Karpas-422 (cell line): Measurements from ENCODE around the gene SIRPB1. TPM values are rescaled to one million over a fixed set of nuclear protein-coding genes. Genes with fewer than 3 reads are reported as not detected.
"Not testable (repeated sequence)": the region's sequence is repeated elsewhere in the genome, so short reads cannot be mapped to it uniquely, and the experiment has no call there.

Experiments
- DNase-seq: peaks from one replicate; pipeline ENCODE4 v3.0.0-alpha.2; 2015
- H2AFZ ChIP-seq: fragments of 200-600 bp; sonication (generic); 2 replicates; pipeline ENCODE4 v1.6.1; 2014; ENCODE audit warnings: antibody characterized with exemption, low read length, mixed read lengths
- H3K27ac ChIP-seq: fragments of 200-600 bp; sonication (generic); 2 replicates; pipeline ENCODE4 v1.5.1; 2014; ENCODE audit warnings: mild to moderate bottlenecking, low read length, moderate library complexity
- H3K27me3 ChIP-seq: fragments of 200-600 bp; sonication (generic); 2 replicates; pipeline ENCODE4 v1.6.1; 2014; ENCODE audit warnings: low read length, mixed read lengths
- H3K36me3 ChIP-seq: fragments of 200-600 bp; sonication (generic); 2 replicates; pipeline ENCODE4 v1.6.1; 2014; ENCODE audit warnings: low read length, mixed read lengths; ENCODE audit not compliant: insufficient read depth
- H3K4me1 ChIP-seq: fragments of 200-600 bp; sonication (generic); 2 replicates; pipeline ENCODE4 v1.6.1; 2014; ENCODE audit warnings: mild to moderate bottlenecking, low read length, mixed read lengths
- H3K4me2 ChIP-seq: fragments of 200-600 bp; sonication (generic); 2 replicates; pipeline ENCODE4 v1.6.1; 2014; ENCODE audit warnings: low read length, low read depth, mild to moderate bottlenecking; ENCODE audit not compliant: poor library complexity, severe bottlenecking
- H3K4me3 ChIP-seq: fragments of 200-600 bp; sonication (generic); 2 replicates; pipeline ENCODE4 v1.5.1; 2014; ENCODE audit warnings: mild to moderate bottlenecking, antibody characterized with exemption, low read length, mixed read lengths
- H3K79me2 ChIP-seq: fragments of 200-600 bp; sonication (generic); 2 replicates; pipeline ENCODE4 v1.6.1; 2014; ENCODE audit warnings: mild to moderate bottlenecking, low read length, mixed read lengths
- H3K9ac ChIP-seq: fragments of 200-600 bp; sonication (generic); 2 replicates; pipeline ENCODE4 v1.6.0; 2014; ENCODE audit warnings: low read length
- H3K9me2 ChIP-seq: fragments of 200-600 bp; sonication (generic), shearing (Covaris generic); replicated peaks from 2 replicates; pipeline ENCODE4 v1.6.0; 2014; ENCODE audit warnings: mild to moderate bottlenecking, low read length, moderate library complexity; ENCODE audit not compliant: insufficient read depth
- H3K9me3 ChIP-seq: fragments of 300-700, 200-600 bp; sonication (generic); 2 replicates; pipeline ENCODE4 v1.6.1; 2014; ENCODE audit warnings: low read length, mixed read lengths
- H4K20me1 ChIP-seq: fragments of 200-600 bp; sonication (generic); 2 replicates; pipeline ENCODE4 v1.6.1; 2014; ENCODE audit warnings: mild to moderate bottlenecking, antibody characterized with exemption, low read length, low read depth; ENCODE audit not compliant: insufficient read depth
- total RNA-seq: library from RNA; depleted of rRNA; stranded (reverse); fragments of >200 nt; shearing (Covaris generic); gene quantifications from 2 replicates; pipeline ENCODE4 v1.2.3, GENCODE V29; 2014; ENCODE audit warnings: low replicate concordance

SIRPB1 gene
- total RNA-seq, 1 experiment from 2014 or later = 0.45 TPM

DNA sequence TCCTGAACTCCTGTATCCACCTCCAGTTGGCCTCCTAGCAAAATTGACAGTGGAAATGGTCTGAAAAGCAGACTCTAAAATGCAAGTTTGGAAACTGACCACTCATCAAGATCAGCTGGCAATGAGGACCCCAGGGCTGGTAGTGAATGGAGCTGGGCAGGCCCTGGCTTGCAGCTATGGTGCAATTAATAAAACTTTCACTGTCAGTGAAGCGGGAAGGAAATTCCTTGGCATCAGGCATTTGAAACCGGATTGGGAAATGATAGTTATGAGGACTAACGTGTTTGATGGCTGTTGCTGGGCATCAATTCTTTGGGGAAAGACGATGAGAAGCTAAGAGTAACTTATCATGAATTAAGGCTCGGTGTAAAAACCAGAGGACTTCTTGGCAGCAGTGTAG is 19.1 kb downstream of the SIRPB1 start:
- no peak for DNase-seq
- Histone ChIP-seq H3K4me3 (no peak overlapping the region), H2AFZ (no peak overlapping the region), H3K4me1 (no peaks in the 10 kb centered on the region), H3K9me2 (no peaks in the 10 kb centered on the region), H3K36me3 (no peaks in the 10 kb centered on the region), H4K20me1 (no peaks in the 10 kb centered on the region), H3K9me3 (no peaks in the 10 kb centered on the region), H3K27ac (no peak overlapping the region), H3K27me3 (no peaks in the 10 kb centered on the region), H3K4me2 (no peak overlapping the region), H3K9ac (no peak overlapping the region), H3K79me2 (no peaks in the 10 kb centered on the region)

DNA sequence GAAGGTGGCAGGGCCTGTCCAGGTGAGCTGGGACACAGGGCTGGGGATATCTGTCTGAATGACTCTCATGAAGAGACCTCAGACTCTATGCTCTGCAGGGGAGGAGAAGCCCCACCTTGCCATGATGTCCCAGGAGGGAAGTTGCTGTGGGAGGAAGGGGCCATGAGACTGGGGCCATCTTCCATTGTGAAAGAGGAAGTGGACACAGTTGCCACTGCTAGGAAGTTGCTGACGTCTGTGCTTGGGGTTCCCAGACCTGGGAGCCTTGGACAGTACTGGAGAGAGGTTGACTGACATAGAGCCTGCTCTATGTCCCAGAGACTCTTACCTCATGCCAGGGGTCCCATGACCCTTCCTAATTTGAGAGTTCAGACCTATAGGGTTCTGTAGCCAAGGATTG is 24.5 kb downstream of the SIRPB1 start:
- Histone ChIP-seq H4K20me1 (no peaks in the 10 kb centered on the region), H3K9me3 (no peaks in the 10 kb centered on the region), H3K9ac (no peak overlapping the region), H3K79me2 (no peaks in the 10 kb centered on the region), H3K4me3 (no peak overlapping the region), H3K27me3 (no peaks in the 10 kb centered on the region), H2AFZ (no peak overlapping the region), H3K27ac (no peak overlapping the region), H3K9me2 (no peaks in the 10 kb centered on the region), H3K4me1 (no peaks in the 10 kb centered on the region), H3K4me2 (no peak overlapping the region), H3K36me3 (no peaks in the 10 kb centered on the region)
- DNase-seq = no peak

DNA sequence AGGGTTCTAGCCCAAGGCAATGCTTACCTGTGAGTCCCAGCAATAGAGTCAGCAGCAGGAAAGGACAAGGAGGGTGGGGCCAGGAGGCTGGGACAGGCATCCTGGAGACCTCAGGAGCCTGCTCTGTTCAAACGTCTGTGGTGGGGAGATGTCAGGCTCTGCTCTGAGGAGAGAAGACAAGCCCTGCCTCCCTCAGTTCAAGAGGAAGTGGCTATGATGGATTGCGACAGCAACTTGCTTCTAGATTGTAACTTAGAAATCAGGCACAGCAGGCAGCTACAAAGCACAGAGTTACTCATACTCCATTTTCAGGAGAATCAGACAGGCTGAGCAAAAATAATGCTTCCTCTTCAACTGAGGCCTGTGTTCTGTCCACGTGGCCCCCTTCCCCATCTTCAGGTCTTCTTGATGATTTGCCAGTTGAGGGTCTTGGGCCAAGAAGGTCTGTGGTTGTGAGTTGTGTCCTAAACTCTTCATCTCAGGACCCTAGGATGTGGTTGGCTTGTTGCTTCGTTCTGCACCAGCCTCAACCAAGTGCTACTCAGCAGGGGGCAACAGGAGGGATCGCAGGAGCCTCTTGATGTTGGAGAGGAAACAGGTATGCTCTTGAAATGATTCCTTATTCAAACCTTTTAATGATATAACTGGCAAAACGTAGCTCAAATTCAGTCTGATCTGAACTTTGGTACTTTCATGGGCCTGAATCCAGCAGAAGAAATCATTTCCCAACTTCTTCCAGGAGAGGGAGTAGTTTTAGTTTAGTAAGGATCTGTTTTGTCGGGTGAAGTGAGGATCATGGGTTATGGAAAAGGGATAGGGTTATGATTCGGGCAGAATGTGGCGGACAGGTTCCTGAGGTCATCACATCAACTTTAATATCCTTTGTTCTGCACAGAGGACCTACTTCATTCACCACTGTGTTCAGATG is 31.0 kb downstream of the SIRPB1 start:
- Histone ChIP-seq H3K4me2 (no peak overlapping the region), H3K36me3 (no peaks in the 10 kb centered on the region), H3K9ac (no peak overlapping the region), H3K4me1 (no peaks in the 10 kb centered on the region), H3K4me3 (no peak overlapping the region), H3K27me3 (no peaks in the 10 kb centered on the region), H4K20me1 (no peaks in the 10 kb centered on the region), H3K9me3 (no peaks in the 10 kb centered on the region), H3K27ac (no peak overlapping the region), H2AFZ (no peak overlapping the region), H3K79me2 (no peaks in the 10 kb centered on the region), H3K9me2 (no peaks in the 10 kb centered on the region)
- no peak for DNase-seq

DNA sequence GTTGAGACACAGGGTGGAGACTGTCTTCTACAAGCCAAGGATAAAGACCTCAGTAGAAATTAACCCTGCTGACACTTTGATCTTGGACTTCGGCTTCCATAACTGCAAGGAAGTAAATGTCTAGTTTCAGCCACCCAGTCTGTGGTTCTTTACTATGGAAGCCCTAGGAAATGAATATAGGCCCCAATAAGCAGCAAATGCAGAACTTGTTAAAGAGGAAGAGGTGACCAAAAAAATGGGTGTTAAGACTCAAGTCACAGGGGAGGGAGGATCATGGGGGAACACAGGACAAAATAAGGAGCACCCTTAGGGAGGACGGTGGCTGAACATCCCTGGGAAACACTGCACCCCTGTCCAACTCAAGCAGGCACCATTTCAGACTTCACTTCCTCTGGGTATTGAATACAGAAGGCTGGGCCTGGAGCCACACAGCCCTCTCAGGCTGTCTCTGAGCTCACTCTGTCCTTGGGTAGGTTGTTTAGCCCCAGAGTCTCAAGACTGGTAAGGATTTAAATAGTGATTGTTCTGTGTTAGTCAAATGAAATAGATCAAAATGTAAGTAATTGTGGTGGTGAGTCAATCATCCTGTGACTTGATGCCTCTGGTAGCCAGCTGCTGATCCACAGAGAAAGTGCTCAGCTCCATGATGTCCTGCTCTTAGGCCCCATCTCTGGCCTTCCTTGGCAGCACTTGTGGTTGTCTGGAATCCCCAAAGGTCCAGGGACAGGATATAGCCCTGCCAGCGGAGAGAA is 31.9 kb downstream of the SIRPB1 start:
- Histone ChIP-seq H3K36me3 (no peaks in the 10 kb centered on the region), H3K9me3 (no peaks in the 10 kb centered on the region), H4K20me1 (no peaks in the 10 kb centered on the region), H3K79me2 (no peaks in the 10 kb centered on the region), H3K4me2 (no peak overlapping the region), H3K27me3 (no peaks in the 10 kb centered on the region), H3K9me2 (no peaks in the 10 kb centered on the region), H3K9ac (no peak overlapping the region), H3K4me3 (no peak overlapping the region), H3K27ac (no peak overlapping the region), H3K4me1 (no peaks in the 10 kb centered on the region), H2AFZ (no peak overlapping the region)
- DNase-seq = no peak

DNA sequence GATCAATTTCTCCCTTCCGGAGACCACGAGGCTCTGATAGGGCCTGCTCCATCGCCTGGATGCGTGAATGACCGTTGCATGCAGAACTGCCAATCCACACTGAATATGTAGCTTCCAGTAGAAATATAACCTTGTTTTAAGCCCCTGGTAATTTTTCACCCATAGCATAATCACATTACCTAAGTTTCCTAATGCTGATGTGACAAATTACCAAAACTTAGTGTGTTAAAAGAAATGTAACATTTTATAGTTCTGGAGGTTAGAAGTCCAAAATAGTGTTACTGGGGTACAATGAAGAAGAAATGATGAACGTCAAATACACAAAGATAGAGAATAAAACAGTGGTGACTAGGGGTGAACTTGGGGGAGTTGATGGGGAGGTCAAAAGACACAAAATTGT is 40.3 kb downstream of the SIRPB1 start:
- DNase-seq = no peak
- no peaks in the 10 kb centered on the region for H4K20me1 ChIP-seq
- no peaks in the 10 kb centered on the region for H3K4me1 ChIP-seq
- H3K27me3 ChIP-seq = no peaks in the 10 kb centered on the region
- no peaks in the 10 kb centered on the region for H3K9me3 ChIP-seq
- H3K36me3 ChIP-seq = no peaks in the 10 kb centered on the region
- no peak overlapping the region for H3K27ac ChIP-seq
- no peaks in the 10 kb centered on the region for H3K9me2 ChIP-seq
- no peak overlapping the region for H3K4me3 ChIP-seq
- no peak overlapping the region for H2AFZ ChIP-seq
- no peak overlapping the region for H3K4me2 ChIP-seq
- H3K9ac ChIP-seq = no peak overlapping the region
- H3K79me2 ChIP-seq = no peaks in the 10 kb centered on the region

DNA sequence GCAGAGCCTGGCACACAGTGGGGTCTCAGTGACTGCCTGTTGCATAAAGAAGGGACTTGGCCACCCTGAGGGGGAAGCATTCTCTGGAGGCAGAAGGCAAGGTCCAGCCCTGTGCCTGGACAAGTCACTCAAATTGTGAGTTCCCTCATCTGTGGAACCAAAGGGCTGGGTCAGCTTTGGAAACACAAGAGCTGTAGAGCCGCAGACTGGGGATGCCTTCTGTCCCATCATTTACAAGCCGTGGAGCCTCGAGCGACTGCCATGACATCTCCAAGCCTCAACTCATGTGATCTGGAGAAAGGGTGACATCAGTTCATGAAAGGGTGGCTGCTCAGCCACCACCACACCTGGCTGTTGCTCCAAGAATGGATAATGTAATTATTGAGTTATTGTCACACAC is 41.9 kb downstream of the SIRPB1 start:
- no peaks in the 10 kb centered on the region for H3K27me3 ChIP-seq
- no peaks in the 10 kb centered on the region for H3K9me3 ChIP-seq
- DNase-seq = no peak
- no peak overlapping the region for H3K4me2 ChIP-seq
- no peak overlapping the region for H2AFZ ChIP-seq
- H3K4me3 ChIP-seq = no peak overlapping the region
- H3K9me2 ChIP-seq = no peaks in the 10 kb centered on the region
- no peak overlapping the region for H3K27ac ChIP-seq
- no peaks in the 10 kb centered on the region for H4K20me1 ChIP-seq
- H3K79me2 ChIP-seq = no peaks in the 10 kb centered on the region
- no peaks in the 10 kb centered on the region for H3K36me3 ChIP-seq
- no peaks in the 10 kb centered on the region for H3K4me1 ChIP-seq
- no peak overlapping the region for H3K9ac ChIP-seq

DNA sequence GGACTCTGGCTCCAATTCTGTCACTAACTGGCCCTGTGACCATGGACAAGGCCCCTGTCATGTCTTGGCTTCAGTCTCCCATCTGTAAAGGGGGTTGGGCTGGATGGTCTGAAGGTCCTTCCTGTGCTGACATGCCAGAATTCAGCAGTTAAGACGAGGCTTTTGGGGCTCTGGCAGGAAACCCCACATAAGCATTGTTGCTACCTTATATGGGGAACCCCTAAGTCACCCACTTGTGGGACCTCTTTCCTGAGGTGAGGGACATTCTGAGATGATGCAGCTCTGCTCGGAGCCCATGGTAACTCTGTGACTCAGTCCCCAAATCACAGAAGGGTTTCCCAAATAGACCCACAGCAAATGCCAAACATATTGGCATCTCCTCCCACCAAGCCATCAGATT is 42.5 kb downstream of the SIRPB1 start:
- not testable (repeated sequence) for H3K9me3 ChIP-seq, H3K9me2 ChIP-seq, DNase-seq, H3K9ac ChIP-seq, H2AFZ ChIP-seq, H3K27me3 ChIP-seq, H4K20me1 ChIP-seq, H3K27ac ChIP-seq, H3K4me1 ChIP-seq, H3K4me2 ChIP-seq, H3K4me3 ChIP-seq, H3K36me3 ChIP-seq, H3K79me2 ChIP-seq

DNA sequence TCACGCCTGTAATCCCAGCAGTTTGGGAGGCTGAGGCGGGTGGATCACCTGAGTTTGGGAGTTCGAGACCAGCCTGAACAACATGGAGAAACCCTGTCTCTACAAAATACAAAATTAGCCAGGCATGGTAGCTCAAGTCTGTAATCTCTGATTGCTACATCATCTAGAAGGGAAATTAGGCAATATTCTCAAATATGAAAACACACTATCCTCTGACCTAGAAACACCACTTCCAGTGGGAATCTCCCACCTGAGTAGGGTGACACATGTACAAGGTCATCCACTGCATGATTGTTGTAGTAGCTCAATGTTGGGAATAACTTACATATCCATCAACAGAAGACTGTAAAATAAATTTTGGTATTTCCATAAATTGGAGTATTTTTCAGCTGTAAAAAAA is 43.2 kb downstream of the SIRPB1 start:
- Histone ChIP-seq H3K4me1 (no peaks in the 10 kb centered on the region), H3K4me2 (no peak overlapping the region), H2AFZ (no peak overlapping the region), H3K27me3 (no peaks in the 10 kb centered on the region), H3K9me2 (no peaks in the 10 kb centered on the region), H4K20me1 (no peaks in the 10 kb centered on the region), H3K79me2 (no peaks in the 10 kb centered on the region), H3K27ac (no peak overlapping the region), H3K36me3 (no peaks in the 10 kb centered on the region), H3K4me3 (no peak overlapping the region), H3K9ac (no peak overlapping the region), H3K9me3 (no peaks in the 10 kb centered on the region)
- DNase-seq = no peak
